Liver (tissue), 3 donors: Measurements from ENCODE around the gene LAGE3.

Source experiments
- GABPA ChIP-seq, 2 donors: IDR thresholded peaks in 1 of 2; conservative IDR thresholded peaks in 1 of 2; 2 replicates each; pipeline ENCODE4 v1.6.1; 2016; ENCODE audit warnings: antibody characterized with exemption in 2 of 2, mild to moderate bottlenecking in 1 of 2, moderate library complexity in 1 of 2
- MAX ChIP-seq: IDR thresholded peaks from 2 replicates; pipeline ENCODE4 v1.6.1; 2016; ENCODE audit warnings: antibody characterized with exemption
- NR2F2 ChIP-seq: IDR thresholded peaks from 2 replicates; pipeline ENCODE4 v1.6.1; 2016; ENCODE audit warnings: antibody characterized with exemption
- RAD21 ChIP-seq, 2 donors: IDR thresholded peaks; 2 replicates each; pipeline ENCODE4 v1.6.1; 2016; ENCODE audit warnings: antibody characterized with exemption in 2 of 2, mild to moderate bottlenecking in 2 of 2
- RXRA ChIP-seq, 2 donors: IDR thresholded peaks; 2 replicates each; pipeline ENCODE4 v1.6.1; 2017 to 2018; ENCODE audit warnings: antibody characterized with exemption in 2 of 2, mild to moderate bottlenecking in 1 of 2
- SP1 ChIP-seq: IDR thresholded peaks from 2 replicates; pipeline ENCODE4 v1.6.1; 2018; ENCODE audit warnings: antibody characterized with exemption, mild to moderate bottlenecking
- TAF1 ChIP-seq: conservative IDR thresholded peaks from 2 replicates; pipeline ENCODE4 v1.6.1; 2016; ENCODE audit warnings: antibody characterized with exemption, mild to moderate bottlenecking
- YY1 ChIP-seq: IDR thresholded peaks from 2 replicates; pipeline ENCODE4 v1.6.1; 2016; ENCODE audit warnings: antibody characterized with exemption, mild to moderate bottlenecking
- TF ChIP-seq, protein P1 (sequence below): IDR thresholded peaks from 2 replicates; pipeline ENCODE4 v1.6.1; 2016; ENCODE audit warnings: antibody characterized with exemption, mild to moderate bottlenecking
- TF ChIP-seq, protein P2 (sequence below): fragments of 150-350 bp; IDR thresholded peaks from 2 replicates; pipeline ENCODE4 v1.5.1; 2017; ENCODE audit warnings: improper control_type of control experiment, low read depth, low read length; ENCODE audit not compliant: missing input control
- TF ChIP-seq, protein P3 (sequence below): IDR thresholded peaks from 2 replicates; pipeline ENCODE4 v1.6.1; 2016; ENCODE audit warnings: antibody characterized with exemption
- donor health status: healthy.
- donor health status: healthy.

DNA sequence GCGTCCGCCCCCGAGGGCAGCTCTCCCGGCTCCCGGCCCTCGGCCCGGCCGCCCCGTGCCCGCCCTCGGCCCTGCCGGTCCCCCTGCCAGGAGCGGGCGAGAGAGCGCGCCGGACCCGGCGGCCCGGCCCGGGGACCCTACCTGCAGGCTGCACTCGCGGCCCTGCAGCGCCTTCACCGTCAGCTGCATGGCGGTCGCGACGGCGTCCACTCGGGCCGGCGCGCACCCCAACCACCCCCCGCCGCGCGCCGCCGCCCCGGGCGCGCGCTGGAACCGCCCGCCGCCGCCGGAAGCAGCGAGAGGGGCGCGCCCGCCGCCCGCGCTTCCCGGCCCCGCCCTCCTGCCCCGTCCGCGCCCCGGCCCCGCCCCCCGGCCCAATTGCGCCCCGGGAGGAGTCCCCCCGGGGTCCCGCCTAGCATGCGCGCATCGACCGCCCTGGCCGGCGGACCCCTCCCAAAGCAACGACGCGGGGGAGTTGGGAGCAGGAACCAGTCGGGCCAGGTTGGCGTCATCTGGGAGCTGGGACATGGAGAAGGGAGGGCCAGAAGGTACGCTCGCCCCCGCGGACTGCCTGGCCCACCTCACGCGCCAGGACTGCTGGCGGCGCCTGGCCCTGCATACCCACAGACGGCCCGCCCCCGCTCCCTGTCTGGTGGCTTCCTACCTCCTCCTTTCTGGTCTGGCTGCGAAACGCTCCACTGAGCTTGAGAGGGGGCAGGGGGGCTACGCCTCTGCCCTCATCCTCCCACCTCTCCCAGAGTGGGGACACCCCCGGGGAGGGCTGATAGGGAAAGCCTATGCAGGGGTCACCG is 7.5 kb upstream of the LAGE3 start, which contains the start of gene UBL4A:
- TF ChIP-seq MAX = no peak
- TF ChIP-seq, protein P1, sequence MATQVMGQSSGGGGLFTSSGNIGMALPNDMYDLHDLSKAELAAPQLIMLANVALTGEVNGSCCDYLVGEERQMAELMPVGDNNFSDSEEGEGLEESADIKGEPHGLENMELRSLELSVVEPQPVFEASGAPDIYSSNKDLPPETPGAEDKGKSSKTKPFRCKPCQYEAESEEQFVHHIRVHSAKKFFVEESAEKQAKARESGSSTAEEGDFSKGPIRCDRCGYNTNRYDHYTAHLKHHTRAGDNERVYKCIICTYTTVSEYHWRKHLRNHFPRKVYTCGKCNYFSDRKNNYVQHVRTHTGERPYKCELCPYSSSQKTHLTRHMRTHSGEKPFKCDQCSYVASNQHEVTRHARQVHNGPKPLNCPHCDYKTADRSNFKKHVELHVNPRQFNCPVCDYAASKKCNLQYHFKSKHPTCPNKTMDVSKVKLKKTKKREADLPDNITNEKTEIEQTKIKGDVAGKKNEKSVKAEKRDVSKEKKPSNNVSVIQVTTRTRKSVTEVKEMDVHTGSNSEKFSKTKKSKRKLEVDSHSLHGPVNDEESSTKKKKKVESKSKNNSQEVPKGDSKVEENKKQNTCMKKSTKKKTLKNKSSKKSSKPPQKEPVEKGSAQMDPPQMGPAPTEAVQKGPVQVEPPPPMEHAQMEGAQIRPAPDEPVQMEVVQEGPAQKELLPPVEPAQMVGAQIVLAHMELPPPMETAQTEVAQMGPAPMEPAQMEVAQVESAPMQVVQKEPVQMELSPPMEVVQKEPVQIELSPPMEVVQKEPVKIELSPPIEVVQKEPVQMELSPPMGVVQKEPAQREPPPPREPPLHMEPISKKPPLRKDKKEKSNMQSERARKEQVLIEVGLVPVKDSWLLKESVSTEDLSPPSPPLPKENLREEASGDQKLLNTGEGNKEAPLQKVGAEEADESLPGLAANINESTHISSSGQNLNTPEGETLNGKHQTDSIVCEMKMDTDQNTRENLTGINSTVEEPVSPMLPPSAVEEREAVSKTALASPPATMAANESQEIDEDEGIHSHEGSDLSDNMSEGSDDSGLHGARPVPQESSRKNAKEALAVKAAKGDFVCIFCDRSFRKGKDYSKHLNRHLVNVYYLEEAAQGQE = no peak
- TF ChIP-seq, protein P2, sequence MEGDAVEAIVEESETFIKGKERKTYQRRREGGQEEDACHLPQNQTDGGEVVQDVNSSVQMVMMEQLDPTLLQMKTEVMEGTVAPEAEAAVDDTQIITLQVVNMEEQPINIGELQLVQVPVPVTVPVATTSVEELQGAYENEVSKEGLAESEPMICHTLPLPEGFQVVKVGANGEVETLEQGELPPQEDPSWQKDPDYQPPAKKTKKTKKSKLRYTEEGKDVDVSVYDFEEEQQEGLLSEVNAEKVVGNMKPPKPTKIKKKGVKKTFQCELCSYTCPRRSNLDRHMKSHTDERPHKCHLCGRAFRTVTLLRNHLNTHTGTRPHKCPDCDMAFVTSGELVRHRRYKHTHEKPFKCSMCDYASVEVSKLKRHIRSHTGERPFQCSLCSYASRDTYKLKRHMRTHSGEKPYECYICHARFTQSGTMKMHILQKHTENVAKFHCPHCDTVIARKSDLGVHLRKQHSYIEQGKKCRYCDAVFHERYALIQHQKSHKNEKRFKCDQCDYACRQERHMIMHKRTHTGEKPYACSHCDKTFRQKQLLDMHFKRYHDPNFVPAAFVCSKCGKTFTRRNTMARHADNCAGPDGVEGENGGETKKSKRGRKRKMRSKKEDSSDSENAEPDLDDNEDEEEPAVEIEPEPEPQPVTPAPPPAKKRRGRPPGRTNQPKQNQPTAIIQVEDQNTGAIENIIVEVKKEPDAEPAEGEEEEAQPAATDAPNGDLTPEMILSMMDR = no peak
- TF ChIP-seq TAF1 = no peak
- no peak for TF ChIP-seq RAD21 (IDR thresholded peaks at IDR 0.05)
- no peak for TF ChIP-seq NR2F2
- TF ChIP-seq RXRA (IDR thresholded peaks at IDR 0.05) = no peak
- TF ChIP-seq YY1 = no peak
- no peak for TF ChIP-seq SP1
- TF ChIP-seq, protein P3, sequence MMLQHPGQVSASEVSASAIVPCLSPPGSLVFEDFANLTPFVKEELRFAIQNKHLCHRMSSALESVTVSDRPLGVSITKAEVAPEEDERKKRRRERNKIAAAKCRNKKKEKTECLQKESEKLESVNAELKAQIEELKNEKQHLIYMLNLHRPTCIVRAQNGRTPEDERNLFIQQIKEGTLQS = no peak
- TF ChIP-seq GABPA (IDR thresholded peaks at IDR 0.05 in 1 of 2, conservative IDR thresholded peaks at IDR 0.05 in 1 of 2) = no peak
